ENCODE measurements around the gene PPP1R9B. TPM values are rescaled to one million over a fixed set of nuclear protein-coding genes. Genes with fewer than 3 reads are reported as not detected.

PPP1R9B gene
- total and polyA plus RNA-seq, 2 of the 8 experiments (the other 6 are each of a cell fraction or from before 2014, with no cell fraction given): 5.2 to 13.1 TPM

GRCh38 chr17:50118076-50118827, 32.2 kb downstream of the PPP1R9B start:
- H3K4me2 ChIP-seq (ENCODE audit: insufficient read depth in 1 of 2, low read depth in 2 of 2, low read length in 2 of 2): 0 out of 4 replicates have a peak overlapping the region, but pooled peaks of 1 of the 2 experiments have one; percentile 54
- no peak overlapping the region for H2AK5ac ChIP-seq (ENCODE audit: low read depth, low read length)
- H2BK120ac ChIP-seq (replicated peaks; ENCODE audit: low read depth, low read length): no peak overlapping the region
- peaks cover 2% of the 10 kb centered on the region; the same call in 1 of the 2 replicates for H3K23me2 ChIP-seq (ENCODE audit: low read depth, low read length)
- DNase-seq (ENCODE audit: low read depth in 1 of 2, low spot score in 2 of 2) (no peak), FAIRE-seq (no peak)
- H4K8ac ChIP-seq (ENCODE audit: extremely low read depth, insufficient read depth, low read length): no peak overlapping the region; the same call in 1 of the 2 replicates
- no peak overlapping the region for H2BK20ac ChIP-seq (ENCODE audit: low read length)
- H2BK12ac ChIP-seq (ENCODE audit: low read depth, low read length): no peak overlapping the region
- peak overlapping the region; percentile 61; the same call in 1 of the 2 replicates for H2BK15ac ChIP-seq (ENCODE audit: low read length)
- H4K91ac ChIP-seq (replicated peaks; ENCODE audit: insufficient read length, low read length): no peak overlapping the region
- peaks cover 0 to 18% (median 12%) of the 10 kb centered on the region in 4 experiments; a peak in 5 of 7 replicates for H3K27me3 ChIP-seq (replicated peaks in 1 of 4; ENCODE audit: control insufficient read depth in 3 of 4, extremely low read depth in 1 of 4, insufficient read depth in 3 of 4, low read length in 3 of 4)
- peaks cover 9 to 17% (median 11%) of the 10 kb centered on the region in 4 experiments for H3K4me1 ChIP-seq (replicated peaks in 1 of 4; ENCODE audit: control insufficient read depth in 3 of 4, insufficient read depth in 4 of 4, low read length in 3 of 4)
- H3K27ac ChIP-seq (ENCODE audit: low read depth, low read length): no peak overlapping the region
- TF ChIP-seq TEAD4 (IDR thresholded peaks at IDR 0.05; ENCODE audit: low read depth, low read length) (no peak), CHD1 (IDR thresholded peaks at IDR 0.05; ENCODE audit: low read depth, low read length) (no peak)
- no peaks in the 10 kb centered on the region for H3K9me3 ChIP-seq (ENCODE audit: insufficient read depth in 2 of 2, low read depth in 1 of 2, low read length in 1 of 2)
- H3K18ac ChIP-seq (ENCODE audit: extremely low read depth, low read length): no peak overlapping the region
- H3K56ac ChIP-seq (replicated peaks; ENCODE audit: insufficient read length, low read depth, low read length): no peak overlapping the region
- H2BK5ac ChIP-seq (ENCODE audit: low read depth, low read length): no peak overlapping the region
- H4K5ac ChIP-seq (ENCODE audit: insufficient read length, low read depth, low read length): no peak overlapping the region
- no peak overlapping the region for H3K4ac ChIP-seq (replicated peaks; ENCODE audit: insufficient read length, low read depth, low read length)
- H2AFZ ChIP-seq (ENCODE audit: low read length): no peak overlapping the region
- H3K79me2 ChIP-seq (ENCODE audit: control insufficient read depth in 1 of 2, insufficient read depth in 2 of 2, low read length in 2 of 2): no peaks in the 10 kb centered on the region
- H3K36me3 ChIP-seq (ENCODE audit: control insufficient read depth in 2 of 4, insufficient read depth in 4 of 4, low read length in 3 of 4): no peaks in the 10 kb centered on the region
- no peaks in the 10 kb centered on the region for H4K20me1 ChIP-seq (replicated peaks in 1 of 2; ENCODE audit: control insufficient read depth in 1 of 2, insufficient read depth in 2 of 2, low read length in 2 of 2)
- 91% methylated on average over 16 of the region's 23 CpGs; no CpG with 5 or more reads in 1 of the 2 experiments for WGBS, 2 experiments (ENCODE audit: extremely low coverage in 1 of 2, insufficient coverage in 1 of 2, insufficient read length in 1 of 2, insufficient replicate concordance in 2 of 2, low coverage in 1 of 2, low lambda C conversion rate in 2 of 2, missing lambda C conversion rate in 1 of 2)
- H3K23ac ChIP-seq (ENCODE audit: insufficient read length): no peak overlapping the region
- CTCF ChIA-PET (ENCODE audit: partially characterized antibody): interaction anchor here (0.9 to 23.0 kb wide), 14 partner anchors 10 to 98 kb away, joined by 3 to 412 read pairs (median 6); partner anchors contain the start of genes PDK2, PPP1R9B and SGCA
- POLR2A ChIA-PET (ENCODE audit: partially characterized antibody): interaction anchor here (0.6 to 2.3 kb wide), 5 partner anchors 10 to 123 kb away, joined by 3 to 11 read pairs (median 4); partner anchors contain the start of gene SAMD14
- no peak overlapping the region for H3K9ac ChIP-seq (replicated peaks in 1 of 4; ENCODE audit: extremely low read depth in 1 of 4, low read depth in 3 of 4, low read length in 3 of 4)
- H3K79me1 ChIP-seq (ENCODE audit: low read depth, low read length): no peaks in the 10 kb centered on the region
- H3K4me3 ChIP-seq (ENCODE audit: extremely low read depth in 1 of 4, insufficient read depth in 2 of 4, low read depth in 3 of 4, low read length in 4 of 4): no peak overlapping the region
- no peak overlapping the region for H3K14ac ChIP-seq (ENCODE audit: insufficient read length)
